Colonic mucosa (tissue), 4 donors: ENCODE measurements around the gene BAZ2B. TPM values are rescaled to one million over a fixed set of nuclear protein-coding genes. Genes with fewer than 3 reads are reported as not detected.

Experiments used
- DNase-seq: peaks from one replicate; pipeline ENCODE4 v3.0.0-alpha.2; 2020
- H3K27ac ChIP-seq: fragments of 200-600 bp; one replicate; pipeline ENCODE4 v1.8.0; 2021
- H3K27me3 ChIP-seq: fragments of 200-600 bp; one replicate; pipeline ENCODE4 v1.8.0; 2021
- H3K36me3 ChIP-seq: fragments of 200-600 bp; one replicate; pipeline ENCODE4 v1.8.0; 2021
- H3K4me1 ChIP-seq: fragments of 200-600 bp; one replicate; pipeline ENCODE4 v1.8.0; 2021; ENCODE audit warnings: mild to moderate bottlenecking
- H3K4me3 ChIP-seq: fragments of 200-600 bp; one replicate; pipeline ENCODE4 v1.8.0; 2021
- H3K9ac ChIP-seq, 2 donors: one replicate each; pipeline ENCODE4 v1.7.0; 2013; ENCODE audit warnings: control low read depth in 2 of 2, low read depth in 2 of 2, low read length in 2 of 2
- H3K9me3 ChIP-seq: fragments of 200-600 bp; one replicate; pipeline ENCODE4 v1.8.0; 2021
- intact Hi-C: fragments of 100-400 bp; cut with DNase I; formaldehyde crosslinking; loops from one replicate; pipeline ENCODE4 v1.14.1; 2022
- total RNA-seq, 2 donors: library from RNA; stranded (reverse); fragmentation: NEBNext Ultra II Directional in 1 of 2; extraction: Animal tissue kit (Norgen Biotek cat#: 25700) in 1 of 2; gene quantifications; one replicate each; pipeline ENCODE4 v1.2.1, GENCODE V29; 2021
- TF ChIP-seq, protein P1 (sequence below): fragments of 200-600 bp; IDR thresholded peaks from one replicate; pipeline ENCODE4 v1.8.0; 2022; ENCODE audit warnings: antibody characterized with exemption, mild to moderate bottlenecking
- donor health status: healthy.
- donor health status: DM: no; HTN: no; CAD: no.
- donor health status: DM: no; HTN: no; CAD: no.

The BAZ2B gene
- total RNA-seq, 2 donors from 2014 or later, result 36.7 to 60.9 TPM

DNA sequence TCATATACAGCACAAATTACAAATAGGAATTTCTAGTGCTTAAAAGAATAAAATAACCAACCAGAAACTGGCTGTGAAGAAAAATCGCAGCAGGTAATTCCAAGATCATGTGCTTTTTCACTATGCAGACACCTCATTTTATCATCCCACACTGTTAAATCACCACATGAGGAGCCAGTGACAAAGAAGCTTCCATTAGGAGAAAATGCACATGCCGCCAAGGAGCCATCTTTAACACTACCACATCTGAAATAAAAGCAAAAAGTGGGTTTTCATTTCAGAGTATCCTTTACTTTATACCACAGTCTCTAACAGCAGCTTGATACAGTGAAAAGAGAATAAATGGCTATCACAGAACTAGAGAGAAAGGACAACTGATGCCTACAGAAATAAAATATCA, 336.6 kb downstream of the BAZ2B start:
- TF ChIP-seq, protein P1, sequence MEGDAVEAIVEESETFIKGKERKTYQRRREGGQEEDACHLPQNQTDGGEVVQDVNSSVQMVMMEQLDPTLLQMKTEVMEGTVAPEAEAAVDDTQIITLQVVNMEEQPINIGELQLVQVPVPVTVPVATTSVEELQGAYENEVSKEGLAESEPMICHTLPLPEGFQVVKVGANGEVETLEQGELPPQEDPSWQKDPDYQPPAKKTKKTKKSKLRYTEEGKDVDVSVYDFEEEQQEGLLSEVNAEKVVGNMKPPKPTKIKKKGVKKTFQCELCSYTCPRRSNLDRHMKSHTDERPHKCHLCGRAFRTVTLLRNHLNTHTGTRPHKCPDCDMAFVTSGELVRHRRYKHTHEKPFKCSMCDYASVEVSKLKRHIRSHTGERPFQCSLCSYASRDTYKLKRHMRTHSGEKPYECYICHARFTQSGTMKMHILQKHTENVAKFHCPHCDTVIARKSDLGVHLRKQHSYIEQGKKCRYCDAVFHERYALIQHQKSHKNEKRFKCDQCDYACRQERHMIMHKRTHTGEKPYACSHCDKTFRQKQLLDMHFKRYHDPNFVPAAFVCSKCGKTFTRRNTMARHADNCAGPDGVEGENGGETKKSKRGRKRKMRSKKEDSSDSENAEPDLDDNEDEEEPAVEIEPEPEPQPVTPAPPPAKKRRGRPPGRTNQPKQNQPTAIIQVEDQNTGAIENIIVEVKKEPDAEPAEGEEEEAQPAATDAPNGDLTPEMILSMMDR, result no peak
- intact Hi-C loops, result no loop called here
- DNase-seq, result no peak
- H3K27ac ChIP-seq, result no peak overlapping the region
- no peaks in the 10 kb centered on the region for H3K4me1 ChIP-seq
- H3K9me3 ChIP-seq, result no peaks in the 10 kb centered on the region
- no peak overlapping the region for H3K9ac ChIP-seq
- H3K36me3 ChIP-seq, result no peaks in the 10 kb centered on the region
- H3K27me3 ChIP-seq, result no peaks in the 10 kb centered on the region
- no peak overlapping the region for H3K4me3 ChIP-seq

DNA sequence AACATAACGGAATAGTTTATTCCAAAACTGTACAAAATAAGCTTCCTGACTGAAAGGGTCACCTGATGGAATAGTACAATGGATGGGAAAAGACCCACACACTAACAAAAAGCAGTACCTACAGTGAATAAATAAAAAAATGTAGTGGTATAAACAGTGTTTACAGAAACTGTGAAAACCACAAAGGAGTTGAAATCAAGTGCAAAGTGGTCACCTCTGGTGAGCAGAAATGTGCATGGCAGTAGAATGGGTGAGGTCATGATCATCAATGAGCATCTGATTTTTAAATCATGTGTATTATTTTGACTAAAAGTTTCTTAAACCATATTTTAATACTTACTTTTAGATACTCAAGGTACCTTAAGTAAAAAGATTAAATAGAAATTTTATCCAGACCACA, 341.2 kb downstream of the BAZ2B start:
- Histone ChIP-seq H3K36me3 (no peaks in the 10 kb centered on the region), H3K27me3 (no peaks in the 10 kb centered on the region), H3K9me3 (no peaks in the 10 kb centered on the region), H3K27ac (no peak overlapping the region), H3K4me3 (no peak overlapping the region), H3K4me1 (no peaks in the 10 kb centered on the region), H3K9ac (no peak overlapping the region)
- TF ChIP-seq, protein P1, result no peak
- intact Hi-C loops, result no loop called here
- no peak for DNase-seq

DNA sequence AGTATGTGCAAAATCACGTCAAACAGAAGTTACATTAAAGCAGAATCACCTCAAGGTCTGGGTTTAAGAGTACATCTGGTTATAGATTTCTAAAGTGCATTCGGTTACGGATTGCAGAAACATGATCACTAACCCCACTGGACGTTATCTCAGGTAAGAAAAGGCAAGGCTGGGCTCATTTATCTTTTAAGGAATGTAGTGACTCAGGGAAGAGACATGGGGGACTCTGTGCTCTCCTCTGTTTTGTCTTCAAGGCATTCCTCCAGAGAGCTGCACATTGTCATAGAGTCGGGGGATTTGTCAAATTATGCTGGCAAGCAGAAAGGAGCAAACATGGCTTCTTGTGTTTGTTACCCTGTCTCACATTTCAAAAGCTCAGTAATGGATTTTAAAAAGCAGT, 344.2 kb downstream of the BAZ2B start:
- no peak overlapping the region for H3K27ac ChIP-seq
- TF ChIP-seq, protein P1, result no peak
- no peaks in the 10 kb centered on the region for H3K27me3 ChIP-seq
- H3K9ac ChIP-seq, result no peak overlapping the region
- H3K9me3 ChIP-seq, result no peaks in the 10 kb centered on the region
- DNase-seq, result no peak
- intact Hi-C loops, result no loop called here
- H3K4me3 ChIP-seq, result no peak overlapping the region
- H3K36me3 ChIP-seq, result no peaks in the 10 kb centered on the region
- no peaks in the 10 kb centered on the region for H3K4me1 ChIP-seq

DNA sequence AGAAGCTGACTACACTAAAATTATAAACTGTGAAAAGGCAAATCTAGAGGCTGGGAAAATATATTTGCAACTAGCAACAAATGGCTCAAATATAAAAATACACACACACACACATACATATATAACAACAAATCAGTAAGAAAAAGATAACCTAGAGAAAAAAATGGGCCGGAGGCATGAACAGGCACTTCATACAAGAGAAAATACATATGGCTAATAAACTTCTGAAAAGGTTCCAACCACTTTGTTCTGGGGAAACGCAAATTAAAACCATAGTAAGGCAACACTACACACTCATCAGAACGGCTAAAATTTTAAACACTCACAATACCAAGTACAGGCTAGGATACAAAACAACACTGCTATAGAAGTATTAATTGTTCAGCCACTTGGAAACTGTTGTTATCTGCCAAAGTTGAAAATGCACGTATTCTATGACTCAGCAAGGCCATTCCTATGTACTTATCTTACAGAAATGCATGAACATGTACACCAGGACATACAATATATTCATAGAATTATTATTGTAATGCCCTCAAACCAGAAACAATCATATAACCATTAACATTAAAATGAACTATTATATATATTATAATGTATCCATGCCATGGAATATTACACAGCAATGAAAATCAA, 345.5 kb downstream of the BAZ2B start:
- H3K27me3 ChIP-seq, result no peaks in the 10 kb centered on the region
- no peaks in the 10 kb centered on the region for H3K4me1 ChIP-seq
- no peak overlapping the region for H3K27ac ChIP-seq
- TF ChIP-seq, protein P1, result no peak
- intact Hi-C loops, result no loop called here
- DNase-seq, result no peak
- H3K36me3 ChIP-seq, result no peaks in the 10 kb centered on the region
- H3K9ac ChIP-seq, result no peak overlapping the region
- H3K4me3 ChIP-seq, result no peak overlapping the region
- no peaks in the 10 kb centered on the region for H3K9me3 ChIP-seq

Other genes with a start within 250 kb of the BAZ2B start
- 10 to 100 TPM; 39.8 to 75.1 TPM for gene MARCHF7, start 96.0 kb upstream of the BAZ2B start, total RNA-seq
- 10 to 100 TPM in 1 of 2 donors, 1 to 10 TPM in 1; 8.5 to 15.1 TPM for gene CD302, start 181.7 kb upstream of the BAZ2B start, total RNA-seq